ENCODE data around the gene PACRGL.

GRCh38 chr4:20681271-20681670 lies 19.0 kb upstream of the PACRGL start:
- TF ChIP-seq CEBPB (IDR thresholded peaks at IDR 0.05; ENCODE audit: borderline replicate concordance in 1 of 2, low read depth in 2 of 2, low read length in 2 of 2) (no peak), JUND (IDR thresholded peaks at IDR 0.05; ENCODE audit: low read depth, low read length) (no peak), SIN3A (IDR thresholded peaks at IDR 0.05; ENCODE audit: low read depth, low read length) (no peak), TCF12 (IDR thresholded peaks at IDR 0.05; ENCODE audit: low read depth, low read length) (no peak), EZH2 (IDR thresholded peaks at IDR 0.05; ENCODE audit: borderline replicate concordance, control insufficient read depth, low read depth, low read length) (no peak), CTCF (IDR thresholded peaks at IDR 0.05 in 2 of 3, conservative IDR thresholded peaks at IDR 0.05 in 1 of 3; ENCODE audit: control insufficient read depth in 2 of 3, extremely low read depth in 1 of 3, insufficient read depth in 1 of 3, low read depth in 3 of 3, low read length in 3 of 3) (no peak), EP300 (IDR thresholded peaks at IDR 0.05; ENCODE audit: borderline replicate concordance in 1 of 2, control insufficient read depth in 1 of 2, low read depth in 2 of 2, low read length in 2 of 2) (no peak), POLR2A (IDR thresholded peaks at IDR 0.05; ENCODE audit: low read depth, low read length) (no peak), EGR1 (IDR thresholded peaks at IDR 0.05; ENCODE audit: borderline replicate concordance in 1 of 2, low read depth in 2 of 2, low read length in 2 of 2) (no peak)
